BE2C (cell line): ENCODE results near the gene TMEFF2.
"Not testable (repeated sequence)": the region's sequence is repeated elsewhere in the genome, so short reads cannot be mapped to it uniquely, and the experiment has no call there.

ENCODE experiments used
- DNase-seq: peaks from one replicate; pipeline ENCODE4 v3.0.0-alpha.2; 2020
- H3K27me3 ChIP-seq: fragments of 250-450 bp; sonication (Bioruptor Pico); 2 replicates; pipeline ENCODE4 v1.5.1; 2020; ENCODE audit warnings: mild to moderate bottlenecking
- H3K36me3 ChIP-seq: fragments of 250-450 bp; sonication (Bioruptor Pico); 2 replicates; pipeline ENCODE4 v1.5.1; 2020; ENCODE audit warnings: mild to moderate bottlenecking
- H3K4me1 ChIP-seq: fragments of 250-450 bp; sonication (Bioruptor Pico); 2 replicates; pipeline ENCODE4 v1.5.1; 2020
- H3K4me3 ChIP-seq: 2 replicates; pipeline ENCODE4 v1.5.1; 2011; ENCODE audit warnings: low read depth, low read length
- H3K9me3 ChIP-seq: fragments of 250-450 bp; sonication (Bioruptor Pico); 2 replicates; pipeline ENCODE4 v1.5.1; 2020
- TF ChIP-seq, protein P1 (sequence below): IDR thresholded peaks from 2 replicates; pipeline ENCODE4 v1.5.1; 2012; ENCODE audit warnings: mild to moderate bottlenecking, low read depth, low read length

The TMEFF2 gene

GRCh38 chr2:191923652-191923997 lies 271.1 kb downstream of the TMEFF2 start:
- TF ChIP-seq, protein P1, sequence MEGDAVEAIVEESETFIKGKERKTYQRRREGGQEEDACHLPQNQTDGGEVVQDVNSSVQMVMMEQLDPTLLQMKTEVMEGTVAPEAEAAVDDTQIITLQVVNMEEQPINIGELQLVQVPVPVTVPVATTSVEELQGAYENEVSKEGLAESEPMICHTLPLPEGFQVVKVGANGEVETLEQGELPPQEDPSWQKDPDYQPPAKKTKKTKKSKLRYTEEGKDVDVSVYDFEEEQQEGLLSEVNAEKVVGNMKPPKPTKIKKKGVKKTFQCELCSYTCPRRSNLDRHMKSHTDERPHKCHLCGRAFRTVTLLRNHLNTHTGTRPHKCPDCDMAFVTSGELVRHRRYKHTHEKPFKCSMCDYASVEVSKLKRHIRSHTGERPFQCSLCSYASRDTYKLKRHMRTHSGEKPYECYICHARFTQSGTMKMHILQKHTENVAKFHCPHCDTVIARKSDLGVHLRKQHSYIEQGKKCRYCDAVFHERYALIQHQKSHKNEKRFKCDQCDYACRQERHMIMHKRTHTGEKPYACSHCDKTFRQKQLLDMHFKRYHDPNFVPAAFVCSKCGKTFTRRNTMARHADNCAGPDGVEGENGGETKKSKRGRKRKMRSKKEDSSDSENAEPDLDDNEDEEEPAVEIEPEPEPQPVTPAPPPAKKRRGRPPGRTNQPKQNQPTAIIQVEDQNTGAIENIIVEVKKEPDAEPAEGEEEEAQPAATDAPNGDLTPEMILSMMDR = no peak
- Histone ChIP-seq H3K27me3 (no peaks in the 10 kb centered on the region), H3K9me3 (no peaks in the 10 kb centered on the region), H3K36me3 (no peaks in the 10 kb centered on the region), H3K4me3 (no peak overlapping the region), H3K4me1 (peaks cover 9% of the 10 kb centered on the region; the same call in 1 of the 2 replicates)
- no peak for DNase-seq

GRCh38 chr2:191922736-191923651 lies 271.7 kb downstream of the TMEFF2 start:
- no peak for DNase-seq
- no peaks in the 10 kb centered on the region for H3K9me3 ChIP-seq
- no peaks in the 10 kb centered on the region for H3K27me3 ChIP-seq
- no peak overlapping the region for H3K4me3 ChIP-seq
- peaks cover 13% of the 10 kb centered on the region for H3K4me1 ChIP-seq
- TF ChIP-seq, protein P1 = no peak
- H3K36me3 ChIP-seq = no peaks in the 10 kb centered on the region

- H3K9me3 ChIP-seq, DNase-seq, H3K4me3 ChIP-seq, H3K27me3 ChIP-seq, H3K36me3 ChIP-seq: not testable (repeated sequence)
- H3K4me1 ChIP-seq = peaks cover 24% of the 10 kb centered on the region
These were observed 273.1 kb downstream of the TMEFF2 start for GRCh38 chr2:191921650-191922049.

GRCh38 chr2:191920502-191920901 lies 274.2 kb downstream of the TMEFF2 start:
- Histone ChIP-seq H3K36me3 (no peaks in the 10 kb centered on the region), H3K9me3 (no peaks in the 10 kb centered on the region), H3K4me1 (peaks cover 32% of the 10 kb centered on the region), H3K4me3 (no peak overlapping the region), H3K27me3 (no peaks in the 10 kb centered on the region)
- no peak for DNase-seq
- TF ChIP-seq, protein P1 = no peak

DNA sequence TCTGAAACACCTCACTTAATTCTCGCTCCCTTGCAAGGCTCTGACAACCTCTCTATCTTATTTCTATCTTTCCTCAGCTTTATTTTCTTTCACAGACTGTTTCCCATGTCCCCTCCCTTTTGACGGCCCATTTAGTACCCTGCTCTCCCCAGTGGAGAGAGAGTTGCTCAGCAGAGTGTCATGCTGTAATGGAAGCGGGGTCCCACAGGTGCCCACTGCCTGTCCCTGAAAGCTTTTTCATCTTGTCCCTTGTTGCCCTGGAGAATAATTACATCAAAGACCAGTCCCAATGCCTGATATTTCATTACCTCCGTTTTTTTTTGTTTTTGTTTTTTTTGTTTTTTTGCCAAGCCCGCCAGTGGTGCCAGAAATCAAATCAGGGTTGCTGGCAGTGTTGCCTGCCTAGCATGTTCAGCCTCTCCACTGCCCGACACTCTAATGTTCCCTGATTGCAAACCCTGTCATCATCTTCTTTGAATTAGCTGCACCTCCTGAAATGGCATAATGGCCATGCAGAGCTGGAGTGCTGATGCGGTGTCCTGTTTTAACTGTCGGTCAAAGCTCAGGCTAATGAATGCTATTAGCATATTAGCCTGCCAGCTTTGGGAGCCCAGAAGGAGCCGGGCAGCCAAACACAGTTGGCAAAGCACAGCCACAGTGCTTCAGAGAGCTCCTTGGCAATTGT lies 276.6 kb downstream of the TMEFF2 start:
- Histone ChIP-seq H3K4me1 (peaks cover 45% of the 10 kb centered on the region), H3K27me3 (no peaks in the 10 kb centered on the region), H3K9me3 (no peaks in the 10 kb centered on the region), H3K36me3 (no peaks in the 10 kb centered on the region), H3K4me3 (peak overlapping the region; percentile 26)
- TF ChIP-seq, protein P1 = no peak
- peak; percentile 44 for DNase-seq

GRCh38 chr2:191917430-191917881 lies 277.3 kb downstream of the TMEFF2 start:
- Histone ChIP-seq H3K27me3 (no peaks in the 10 kb centered on the region), H3K9me3 (no peaks in the 10 kb centered on the region), H3K4me1 (peaks cover 52% of the 10 kb centered on the region), H3K36me3 (no peaks in the 10 kb centered on the region), H3K4me3 (0 out of 2 replicates have a peak overlapping the region, but pooled peaks have one; percentile 26)
- TF ChIP-seq, protein P1 = no peak
- no peak for DNase-seq
